GM23338 (cell line): Measurements from ENCODE around the gene STX7. TPM values are rescaled to one million over a fixed set of nuclear protein-coding genes. Genes with fewer than 3 reads are reported as not detected.

Experiments
- CREB1 ChIP-seq: fragments of 250-450 bp; sonication (Bioruptor Pico); IDR thresholded peaks from 2 replicates; pipeline ENCODE4 v1.5.0; 2020; ENCODE audit warnings: low read depth, mild to moderate bottlenecking, moderate library complexity
- CTCF ChIP-seq, 2 experiments: fragments of 200-600 bp in 1 of 2; sonication (generic) in 1 of 2; conservative IDR thresholded peaks; 2 replicates each; pipeline versions ENCODE4 v1.5.1 to v1.6.1; 2016 to 2017; ENCODE audit warnings: antibody characterized with exemption in 2 of 2, low read depth in 2 of 2, mild to moderate bottlenecking in 2 of 2, moderate library complexity in 1 of 2
- JUNB ChIP-seq: IDR thresholded peaks from one replicate; pipeline ENCODE4 v1.6.1; 2016; ENCODE audit warnings: antibody characterized with exemption; ENCODE audit not compliant: unreplicated experiment
- NANOG ChIP-seq: IDR thresholded peaks from 2 replicates; pipeline ENCODE4 v1.6.1; 2016; ENCODE audit warnings: antibody characterized with exemption, borderline replicate concordance
- STAT1 ChIP-seq: IDR thresholded peaks from one replicate; pipeline ENCODE4 v1.6.1; 2016; ENCODE audit warnings: antibody characterized with exemption; ENCODE audit not compliant: unreplicated experiment
- ZNF114 ChIP-seq: fragments of 250-450 bp; sonication (Bioruptor Pico); IDR thresholded peaks from 2 replicates; pipeline ENCODE4 v1.5.0; 2020; ENCODE audit warnings: mild to moderate bottlenecking, moderate library complexity
- ZNF331 ChIP-seq: fragments of 250-450 bp; sonication (Bioruptor Pico); IDR thresholded peaks from 2 replicates; pipeline ENCODE4 v1.5.0; 2020; ENCODE audit warnings: low read depth, mild to moderate bottlenecking, moderate library complexity
- ZNF462 ChIP-seq: fragments of 250-450 bp; sonication (Bioruptor Pico); IDR thresholded peaks from 2 replicates; pipeline ENCODE4 v1.5.0; 2020; ENCODE audit warnings: mild to moderate bottlenecking, moderate library complexity
- polyA plus RNA-seq: library from polyadenylated mRNA; unstranded; fragments of >200 nt; fragmentation: Nextera tagmentation; extraction: Ambion mirVana; gene quantifications from 2 replicates; pipeline ENCODE4 v1.2.1, GENCODE V29; 2016
- total RNA-seq: library from RNA; depleted of rRNA; stranded (reverse); fragments of >200 nt; shearing (Covaris generic); gene quantifications from 2 replicates; pipeline ENCODE4 v1.2.3, GENCODE V29; 2014

STX7 gene
- total and polyA plus RNA-seq, 2 experiments from 2014 or later = 22.4 to 28.8 TPM

- no peak for TF ChIP-seq ZNF462 (CRISPR knock-in tag)
- TF ChIP-seq NANOG = no peak
- TF ChIP-seq ZNF331 (CRISPR knock-in tag) = no peak
- no peak for TF ChIP-seq STAT1
- TF ChIP-seq JUNB = no peak
- TF ChIP-seq CTCF (conservative IDR thresholded peaks at IDR 0.05; ENCODE audit: low read depth in 2 of 2) = no peak
- TF ChIP-seq ZNF114 = no peak
- no peak for TF ChIP-seq CREB1 (CRISPR knock-in tag)
These were observed 107.6 kb downstream of the STX7 start (continued) for GRCh38 chr6:132405143-132405915.
